Measurements from ENCODE around the gene EEF1B2. TPM values are rescaled to one million over a fixed set of nuclear protein-coding genes. Genes with fewer than 3 reads are reported as not detected.
"Not testable (repeated sequence)": the region's sequence is repeated elsewhere in the genome, so short reads cannot be mapped to it uniquely, and the experiment has no call there.

Gene EEF1B2
- 1,520 TPM for polyA plus RNA-seq
- long read RNA-seq, donor 1, transcript EEF1B2-201 (7 exons, 844 nt) = minor isoform, 13 of 790 reads
- long read RNA-seq, donor 1, transcript EEF1B2-203 (6 exons, 1,098 nt) = major isoform, 670 of 790 reads
- long read RNA-seq, donor 1, transcript EEF1B2-211 (2 exons, 587 nt) = minor isoform, 13 of 790 reads
- long read RNA-seq, donor 1, partial matches to known transcripts = 71 of 790 reads
- long read RNA-seq, donor 1, other reads (novel, unspliced or antisense) = 17 of 790 reads
- long read RNA-seq, donor 2, transcript EEF1B2-201 (7 exons, 844 nt) = minor isoform, 25 of 1,654 reads
- long read RNA-seq, donor 2, transcript EEF1B2-203 (6 exons, 1,098 nt) = major isoform, 1,250 of 1,654 reads
- long read RNA-seq, donor 2, transcript EEF1B2-211 (2 exons, 587 nt) = minor isoform, 35 of 1,654 reads
- long read RNA-seq, donor 2, transcript EEF1B2-209 (2 exons, 1,025 nt) = minor isoform, 14 of 1,654 reads
- long read RNA-seq, donor 2, partial matches to known transcripts = 316 of 1,654 reads
- long read RNA-seq, donor 2, other reads (novel, unspliced or antisense) = 7 of 1,654 reads
- long read RNA-seq, donor 3 = 0 reads
- long read RNA-seq, donor 4, transcript EEF1B2-201 (7 exons, 844 nt) = minor isoform, 6 of 198 reads
- long read RNA-seq, donor 4, transcript EEF1B2-203 (6 exons, 1,098 nt) = major isoform, 183 of 198 reads
- long read RNA-seq, donor 4, partial matches to known transcripts = 7 of 198 reads
- long read RNA-seq, donor 4, other reads (novel, unspliced or antisense) = 0 of 198 reads
- long read RNA-seq, donor 5, transcript EEF1B2-201 (7 exons, 844 nt) = minor isoform, 11 of 426 reads
- long read RNA-seq, donor 5, transcript EEF1B2-211 (2 exons, 587 nt) = minor isoform, 12 of 426 reads
- long read RNA-seq, donor 5, transcript EEF1B2-203 (6 exons, 1,098 nt) = major isoform, 372 of 426 reads
- long read RNA-seq, donor 5, partial matches to known transcripts = 19 of 426 reads
- long read RNA-seq, donor 5, other reads (novel, unspliced or antisense) = 7 of 426 reads
- long read RNA-seq, donor 6, transcript EEF1B2-211 (2 exons, 587 nt) = minor isoform, 35 of 1,651 reads
- long read RNA-seq, donor 6, transcript EEF1B2-203 (6 exons, 1,098 nt) = major isoform, 1,235 of 1,651 reads
- long read RNA-seq, donor 6, transcript EEF1B2-201 (7 exons, 844 nt) = minor isoform, 19 of 1,651 reads
- long read RNA-seq, donor 6, transcript EEF1B2-209 (2 exons, 1,025 nt) = minor isoform, 21 of 1,651 reads
- long read RNA-seq, donor 6, partial matches to known transcripts = 325 of 1,651 reads
- long read RNA-seq, donor 6, other reads (novel, unspliced or antisense) = 11 of 1,651 reads
- long read RNA-seq, donor 7, transcript EEF1B2-203 (6 exons, 1,098 nt) = major isoform, 354 of 452 reads
- long read RNA-seq, donor 7, transcript EEF1B2-201 (7 exons, 844 nt) = minor isoform, 14 of 452 reads
- long read RNA-seq, donor 7, transcript EEF1B2-209 (2 exons, 1,025 nt) = minor isoform, 5 of 452 reads
- long read RNA-seq, donor 7, transcript EEF1B2-211 (2 exons, 587 nt) = minor isoform, 12 of 452 reads
- long read RNA-seq, donor 7, partial matches to known transcripts = 56 of 452 reads
- long read RNA-seq, donor 7, other reads (novel, unspliced or antisense) = 8 of 452 reads
- long read RNA-seq, donor 8, transcript EEF1B2-201 (7 exons, 844 nt) = minor isoform, 29 of 1,698 reads
- long read RNA-seq, donor 8, transcript EEF1B2-211 (2 exons, 587 nt) = minor isoform, 51 of 1,698 reads
- long read RNA-seq, donor 8, transcript EEF1B2-203 (6 exons, 1,098 nt) = major isoform, 1,388 of 1,698 reads
- long read RNA-seq, donor 8, transcript EEF1B2-209 (2 exons, 1,025 nt) = minor isoform, 14 of 1,698 reads
- long read RNA-seq, donor 8, partial matches to known transcripts = 196 of 1,698 reads
- long read RNA-seq, donor 8, other reads (novel, unspliced or antisense) = 14 of 1,698 reads
- long read RNA-seq, donor 9, transcript EEF1B2-209 (2 exons, 1,025 nt) = minor isoform, 16 of 1,993 reads
- long read RNA-seq, donor 9, transcript EEF1B2-203 (6 exons, 1,098 nt) = major isoform, 1,547 of 1,993 reads
- long read RNA-seq, donor 9, transcript EEF1B2-211 (2 exons, 587 nt) = minor isoform, 42 of 1,993 reads
- long read RNA-seq, donor 9, transcript EEF1B2-201 (7 exons, 844 nt) = minor isoform, 30 of 1,993 reads
- long read RNA-seq, donor 9, partial matches to known transcripts = 329 of 1,993 reads
- long read RNA-seq, donor 9, other reads (novel, unspliced or antisense) = 17 of 1,993 reads
- long read RNA-seq, donor 10, transcript EEF1B2-201 (7 exons, 844 nt) = minor isoform, 36 of 1,657 reads
- long read RNA-seq, donor 10, transcript EEF1B2-211 (2 exons, 587 nt) = minor isoform, 36 of 1,657 reads
- long read RNA-seq, donor 10, transcript EEF1B2-203 (6 exons, 1,098 nt) = major isoform, 1,262 of 1,657 reads
- long read RNA-seq, donor 10, transcript EEF1B2-209 (2 exons, 1,025 nt) = minor isoform, 7 of 1,657 reads
- long read RNA-seq, donor 10, partial matches to known transcripts = 247 of 1,657 reads
- long read RNA-seq, donor 10, other reads (novel, unspliced or antisense) = 62 of 1,657 reads
- long read RNA-seq, donor 11, transcript EEF1B2-203 (6 exons, 1,098 nt) = major isoform, 723 of 967 reads
- long read RNA-seq, donor 11, transcript EEF1B2-201 (7 exons, 844 nt) = minor isoform, 28 of 967 reads
- long read RNA-seq, donor 11, transcript EEF1B2-209 (2 exons, 1,025 nt) = minor isoform, 14 of 967 reads
- long read RNA-seq, donor 11, transcript EEF1B2-211 (2 exons, 587 nt) = minor isoform, 27 of 967 reads
- long read RNA-seq, donor 11, partial matches to known transcripts = 154 of 967 reads
- long read RNA-seq, donor 11, other reads (novel, unspliced or antisense) = 16 of 967 reads

GRCh38 chr2:206159346-206160124, at the start of gene EEF1B2, which contains the start of gene NDUFS1:
Gene EEF1B2 (plus strand): TSS chr2:206159895. CDS start chr2:206159980, 85 bp downstream.
Gene NDUFS1 (minus strand): TSS chr2:206159444. CDS start chr2:206153678, 5,766 bp downstream.
- DNase-seq = peak; percentile 98 to 99
- Histone ChIP-seq H3K36me3 (ENCODE audit: control insufficient read depth, insufficient read depth, low read length) (peaks cover 32% of the 10 kb centered on the region), H3K9me3 (ENCODE audit: control insufficient read depth, low read depth, low read length) (no peaks in the 10 kb centered on the region), H3K27ac (ENCODE audit: low read length) (peak within 1 kb of the TSS; percentile 87), H3K4me1 (ENCODE audit: control insufficient read depth, insufficient read depth, low read length) (peaks cover 4% of the 10 kb centered on the region), H3K27me3 (ENCODE audit: control insufficient read depth, insufficient read depth, low read length) (no peaks in the 10 kb centered on the region), H3K4me3 (ENCODE audit: low read length) (peak within 1 kb of the TSS; percentile 82)
- WGBS (ENCODE audit: insufficient coverage, low lambda C conversion rate) = no CpG with 5 or more reads among the region's 64 CpGs

GRCh38 chr2:206112108-206112507, 47.6 kb upstream of the EEF1B2 start:
- H3K27ac ChIP-seq (ENCODE audit: low read length) = no peak overlapping the region
- no peaks in the 10 kb centered on the region for H3K27me3 ChIP-seq (ENCODE audit: control insufficient read depth, insufficient read depth, low read length)
- peaks cover 5% of the 10 kb centered on the region for H3K36me3 ChIP-seq (ENCODE audit: control insufficient read depth, insufficient read depth, low read length)
- H3K9me3 ChIP-seq (ENCODE audit: control insufficient read depth, low read depth, low read length) = no peaks in the 10 kb centered on the region
- DNase-seq = no peak
- no peaks in the 10 kb centered on the region for H3K4me1 ChIP-seq (ENCODE audit: control insufficient read depth, insufficient read depth, low read length)
- H3K4me3 ChIP-seq (ENCODE audit: low read length) = no peak overlapping the region
- 100% methylated on average over 1 of the region's 3 CpGs for WGBS (ENCODE audit: insufficient coverage, low lambda C conversion rate)

- DNase-seq = no peak
- H3K27me3 ChIP-seq (ENCODE audit: control insufficient read depth, insufficient read depth, low read length) = no peaks in the 10 kb centered on the region
- no peaks in the 10 kb centered on the region for H3K9me3 ChIP-seq (ENCODE audit: control insufficient read depth, low read depth, low read length)
- H3K36me3 ChIP-seq (ENCODE audit: control insufficient read depth, insufficient read depth, low read length) = peaks cover 5% of the 10 kb centered on the region
- H3K4me3 ChIP-seq (ENCODE audit: low read length) = no peak overlapping the region
- WGBS (ENCODE audit: insufficient coverage, low lambda C conversion rate) = no CpG with 5 or more reads among the region's 7 CpGs
- no peak overlapping the region for H3K27ac ChIP-seq (ENCODE audit: low read length)
- no peaks in the 10 kb centered on the region for H3K4me1 ChIP-seq (ENCODE audit: control insufficient read depth, insufficient read depth, low read length)
These were observed 46.7 kb upstream of the EEF1B2 start for GRCh38 chr2:206112846-206113547.

- H3K4me1 ChIP-seq (ENCODE audit: control insufficient read depth, insufficient read depth, low read length) = no peaks in the 10 kb centered on the region
- WGBS (ENCODE audit: insufficient coverage, low lambda C conversion rate) = no CpG with 5 or more reads among the region's 3 CpGs
- H3K36me3 ChIP-seq (ENCODE audit: control insufficient read depth, insufficient read depth, low read length) = peaks cover 10% of the 10 kb centered on the region
- no peaks in the 10 kb centered on the region for H3K27me3 ChIP-seq (ENCODE audit: control insufficient read depth, insufficient read depth, low read length)
- peak; percentile 19 to 21 for DNase-seq
- no peak overlapping the region for H3K4me3 ChIP-seq (ENCODE audit: low read length)
- no peaks in the 10 kb centered on the region for H3K9me3 ChIP-seq (ENCODE audit: control insufficient read depth, low read depth, low read length)
- H3K27ac ChIP-seq (ENCODE audit: low read length) = no peak overlapping the region
These were observed 44.6 kb upstream of the EEF1B2 start for GRCh38 chr2:206115026-206115578.

- no CpG with 5 or more reads among the region's 21 CpGs for WGBS (ENCODE audit: insufficient coverage, low lambda C conversion rate)
- peaks cover 21% of the 10 kb centered on the region for H3K36me3 ChIP-seq (ENCODE audit: control insufficient read depth, insufficient read depth, low read length)
- DNase-seq = no peak
These were observed 43.4 kb upstream of the EEF1B2 start for GRCh38 chr2:206116278-206116677.

GRCh38 chr2:206122569-206122968, 37.1 kb upstream of the EEF1B2 start:
- peaks cover 61% of the 10 kb centered on the region for H3K36me3 ChIP-seq (ENCODE audit: control insufficient read depth, insufficient read depth, low read length)
- not testable (repeated sequence) for DNase-seq; H3K4me3 ChIP-seq (ENCODE audit: low read length); H3K4me1 ChIP-seq (ENCODE audit: control insufficient read depth, insufficient read depth, low read length); H3K9me3 ChIP-seq (ENCODE audit: control insufficient read depth, low read depth, low read length); H3K27me3 ChIP-seq (ENCODE audit: control insufficient read depth, insufficient read depth, low read length); H3K27ac ChIP-seq (ENCODE audit: low read length)
- no CpG with 5 or more reads among the region's 3 CpGs for WGBS (ENCODE audit: insufficient coverage, low lambda C conversion rate)

More at GRCh38 chr2:206116278-206116677, 43.4 kb upstream of the EEF1B2 start:
- Histone ChIP-seq H3K4me3 (ENCODE audit: low read length) (no peak overlapping the region), H3K27me3 (ENCODE audit: control insufficient read depth, insufficient read depth, low read length) (no peaks in the 10 kb centered on the region), H3K9me3 (ENCODE audit: control insufficient read depth, low read depth, low read length) (no peaks in the 10 kb centered on the region), H3K27ac (ENCODE audit: low read length) (no peak overlapping the region), H3K4me1 (ENCODE audit: control insufficient read depth, insufficient read depth, low read length) (no peaks in the 10 kb centered on the region)

- Histone ChIP-seq H3K4me3 (ENCODE audit: low read length) (no peak overlapping the region), H3K27me3 (ENCODE audit: control insufficient read depth, insufficient read depth, low read length) (no peaks in the 10 kb centered on the region), H3K27ac (ENCODE audit: low read length) (no peak overlapping the region), H3K4me1 (ENCODE audit: control insufficient read depth, insufficient read depth, low read length) (no peaks in the 10 kb centered on the region), H3K9me3 (ENCODE audit: control insufficient read depth, low read depth, low read length) (no peaks in the 10 kb centered on the region), H3K36me3 (ENCODE audit: control insufficient read depth, insufficient read depth, low read length) (peaks cover 73% of the 10 kb centered on the region)
- no peak for DNase-seq
These were observed 33.8 kb upstream of the EEF1B2 start for GRCh38 chr2:206125901-206126300.
